Neural cell (in vitro differentiated cells): ENCODE measurements around the gene ZMAT3. TPM values are rescaled to one million over a fixed set of nuclear protein-coding genes. Genes with fewer than 3 reads are reported as not detected.

ENCODE experiments used
- H2AFZ ChIP-seq: fragments of 200-600, 300-800 bp; sonication (generic), shearing (Covaris generic); 2 replicates; pipeline ENCODE4 v1.6.0; 2014; ENCODE audit warnings: low read depth, mild to moderate bottlenecking, antibody characterized with exemption, low read length, moderate library complexity
- H3F3A ChIP-seq: fragments of 200-600 bp; shearing (Covaris generic); 2 replicates; pipeline ENCODE4 v1.6.1; 2016; ENCODE audit warnings: mild to moderate bottlenecking, moderate library complexity, mixed read lengths, antibody characterized with exemption, low read length; ENCODE audit not compliant: insufficient read depth, poor library complexity, severe bottlenecking
- H3K27ac ChIP-seq: fragments of 200-600, 300-800 bp; sonication (generic), shearing (Covaris generic); 2 replicates; pipeline ENCODE4 v1.5.1; 2014; ENCODE audit warnings: mild to moderate bottlenecking, low read length, moderate library complexity
- H3K27me3 ChIP-seq: fragments of 300-800, 200-600 bp; sonication (generic), shearing (Covaris generic); 2 replicates; pipeline ENCODE4 v1.6.0; 2014; ENCODE audit warnings: mild to moderate bottlenecking, low read depth, low read length, moderate library complexity; ENCODE audit not compliant: insufficient read depth
- H3K36me3 ChIP-seq: fragments of 300-800, 200-600 bp; sonication (generic), shearing (Covaris generic); 2 replicates; pipeline ENCODE4 v1.5.1; 2014; ENCODE audit warnings: mild to moderate bottlenecking, antibody characterized with exemption, low read length, moderate library complexity; ENCODE audit not compliant: insufficient read depth
- H3K4me2 ChIP-seq: fragments of 300-800, 200-600 bp; sonication (generic), shearing (Covaris generic); 2 replicates; pipeline ENCODE4 v1.6.0; 2014; ENCODE audit warnings: mild to moderate bottlenecking, low read length
- H3K4me3 ChIP-seq: fragments of 300-800, 200-600 bp; sonication (generic), shearing (Covaris generic); 2 replicates; pipeline ENCODE4 v1.5.1; 2014; ENCODE audit warnings: mild to moderate bottlenecking, low read length, moderate library complexity
- H3K79me2 ChIP-seq: fragments of 200-600 bp; shearing (Covaris generic); replicated peaks from 2 replicates; pipeline ENCODE4 v1.6.0; 2014; ENCODE audit warnings: mild to moderate bottlenecking, low read length, moderate library complexity; ENCODE audit not compliant: insufficient read depth
- H3K9ac ChIP-seq: fragments of 300-800, 200-600 bp; sonication (generic), shearing (Covaris generic); 2 replicates; pipeline ENCODE4 v1.6.1; 2016; ENCODE audit warnings: mild to moderate bottlenecking, low read length, mixed read lengths
- H3K9me2 ChIP-seq: fragments of 200-600 bp; shearing (Covaris generic); 2 replicates; pipeline ENCODE4 v1.6.1; 2016; ENCODE audit warnings: mild to moderate bottlenecking, low read length, mixed read lengths; ENCODE audit not compliant: insufficient read depth
- H3K9me3 ChIP-seq: fragments of 200-600, 300-800 bp; sonication (generic), shearing (Covaris generic); 2 replicates; pipeline ENCODE4 v1.6.1; 2016; ENCODE audit warnings: mild to moderate bottlenecking, mixed run types, low read length, moderate library complexity, mixed read lengths
- H4K20me1 ChIP-seq: fragments of 200-600 bp; shearing (Covaris generic); 2 replicates; pipeline ENCODE4 v1.6.1; 2016; ENCODE audit warnings: mild to moderate bottlenecking, mixed run types; ENCODE audit not compliant: insufficient read depth
- EP300 ChIP-seq: fragments of 450-650 bp; conservative IDR thresholded peaks from 2 replicates; pipeline ENCODE4 v1.6.1; 2014; ENCODE audit warnings: antibody characterized with exemption, mild to moderate bottlenecking, moderate library complexity; ENCODE audit not compliant: poor library complexity, severe bottlenecking
- EZH2 ChIP-seq: fragments of 200-600, 300-800 bp; shearing (Covaris generic), sonication (generic); IDR thresholded peaks from 2 replicates; pipeline ENCODE4 v1.6.1; 2014; ENCODE audit warnings: antibody characterized with exemption, low read length, borderline replicate concordance, mild to moderate bottlenecking; ENCODE audit not compliant: insufficient read depth, poor library complexity, severe bottlenecking
- MXI1 ChIP-seq: fragments of 450-650 bp; conservative IDR thresholded peaks from 2 replicates; pipeline ENCODE4 v1.6.1; 2014; ENCODE audit warnings: antibody characterized with exemption, mild to moderate bottlenecking; ENCODE audit not compliant: poor library complexity, severe bottlenecking
- POLR2AphosphoS5 ChIP-seq: IDR thresholded peaks from 2 replicates; pipeline ENCODE4 v1.6.1; 2012
- RAD21 ChIP-seq: fragments of 450-650 bp; conservative IDR thresholded peaks from 2 replicates; pipeline ENCODE4 v1.6.1; 2014; ENCODE audit warnings: antibody characterized with exemption, mild to moderate bottlenecking, moderate library complexity
- SMC3 ChIP-seq: fragments of 450-650 bp; conservative IDR thresholded peaks from 2 replicates; pipeline ENCODE4 v1.6.1; 2014; ENCODE audit warnings: antibody characterized with exemption, mild to moderate bottlenecking, moderate library complexity; ENCODE audit not compliant: poor library complexity
- TAF1 ChIP-seq: IDR thresholded peaks from 2 replicates; pipeline ENCODE4 v1.6.1; 2012; ENCODE audit warnings: low read depth
- polyA plus RNA-seq: library from polyadenylated mRNA; depleted of rRNA; stranded (reverse); fragments of >200 nt; gene quantifications from 2 replicates; pipeline ENCODE4 v1.2.3, GENCODE V29; 2014
- TF ChIP-seq, protein P1 (sequence below): fragments of 450-650 bp; IDR thresholded peaks from 2 replicates; pipeline ENCODE4 v1.5.1; 2014; ENCODE audit warnings: antibody characterized with exemption, mild to moderate bottlenecking, moderate library complexity; ENCODE audit not compliant: poor library complexity, severe bottlenecking
- TF ChIP-seq, protein P2 (sequence below): IDR thresholded peaks from 2 replicates; pipeline ENCODE4 v1.6.1; 2012; ENCODE audit warnings: borderline replicate concordance

ZMAT3 gene
- polyA plus RNA-seq, 1 donor from 2014 or later: 3.9 TPM

GRCh38 chr3:179027326-179027900 lies 44.2 kb downstream of the ZMAT3 start:
- Histone ChIP-seq H3K9me3 (no peaks in the 10 kb centered on the region), H4K20me1 (no peaks in the 10 kb centered on the region), H2AFZ (no peak overlapping the region), H3K27ac (no peak overlapping the region), H3K9me2 (no peaks in the 10 kb centered on the region), H3K4me3 (no peak overlapping the region), H3K27me3 (no peaks in the 10 kb centered on the region), H3K36me3 (no peaks in the 10 kb centered on the region), H3K9ac (no peak overlapping the region), H3F3A (no peaks in the 10 kb centered on the region), H3K79me2 (no peaks in the 10 kb centered on the region), H3K4me2 (no peak overlapping the region)
- TF ChIP-seq MXI1: no peak
- no peak for TF ChIP-seq RAD21
- TF ChIP-seq, protein P1, sequence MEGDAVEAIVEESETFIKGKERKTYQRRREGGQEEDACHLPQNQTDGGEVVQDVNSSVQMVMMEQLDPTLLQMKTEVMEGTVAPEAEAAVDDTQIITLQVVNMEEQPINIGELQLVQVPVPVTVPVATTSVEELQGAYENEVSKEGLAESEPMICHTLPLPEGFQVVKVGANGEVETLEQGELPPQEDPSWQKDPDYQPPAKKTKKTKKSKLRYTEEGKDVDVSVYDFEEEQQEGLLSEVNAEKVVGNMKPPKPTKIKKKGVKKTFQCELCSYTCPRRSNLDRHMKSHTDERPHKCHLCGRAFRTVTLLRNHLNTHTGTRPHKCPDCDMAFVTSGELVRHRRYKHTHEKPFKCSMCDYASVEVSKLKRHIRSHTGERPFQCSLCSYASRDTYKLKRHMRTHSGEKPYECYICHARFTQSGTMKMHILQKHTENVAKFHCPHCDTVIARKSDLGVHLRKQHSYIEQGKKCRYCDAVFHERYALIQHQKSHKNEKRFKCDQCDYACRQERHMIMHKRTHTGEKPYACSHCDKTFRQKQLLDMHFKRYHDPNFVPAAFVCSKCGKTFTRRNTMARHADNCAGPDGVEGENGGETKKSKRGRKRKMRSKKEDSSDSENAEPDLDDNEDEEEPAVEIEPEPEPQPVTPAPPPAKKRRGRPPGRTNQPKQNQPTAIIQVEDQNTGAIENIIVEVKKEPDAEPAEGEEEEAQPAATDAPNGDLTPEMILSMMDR: no peak
- TF ChIP-seq, protein P2, sequence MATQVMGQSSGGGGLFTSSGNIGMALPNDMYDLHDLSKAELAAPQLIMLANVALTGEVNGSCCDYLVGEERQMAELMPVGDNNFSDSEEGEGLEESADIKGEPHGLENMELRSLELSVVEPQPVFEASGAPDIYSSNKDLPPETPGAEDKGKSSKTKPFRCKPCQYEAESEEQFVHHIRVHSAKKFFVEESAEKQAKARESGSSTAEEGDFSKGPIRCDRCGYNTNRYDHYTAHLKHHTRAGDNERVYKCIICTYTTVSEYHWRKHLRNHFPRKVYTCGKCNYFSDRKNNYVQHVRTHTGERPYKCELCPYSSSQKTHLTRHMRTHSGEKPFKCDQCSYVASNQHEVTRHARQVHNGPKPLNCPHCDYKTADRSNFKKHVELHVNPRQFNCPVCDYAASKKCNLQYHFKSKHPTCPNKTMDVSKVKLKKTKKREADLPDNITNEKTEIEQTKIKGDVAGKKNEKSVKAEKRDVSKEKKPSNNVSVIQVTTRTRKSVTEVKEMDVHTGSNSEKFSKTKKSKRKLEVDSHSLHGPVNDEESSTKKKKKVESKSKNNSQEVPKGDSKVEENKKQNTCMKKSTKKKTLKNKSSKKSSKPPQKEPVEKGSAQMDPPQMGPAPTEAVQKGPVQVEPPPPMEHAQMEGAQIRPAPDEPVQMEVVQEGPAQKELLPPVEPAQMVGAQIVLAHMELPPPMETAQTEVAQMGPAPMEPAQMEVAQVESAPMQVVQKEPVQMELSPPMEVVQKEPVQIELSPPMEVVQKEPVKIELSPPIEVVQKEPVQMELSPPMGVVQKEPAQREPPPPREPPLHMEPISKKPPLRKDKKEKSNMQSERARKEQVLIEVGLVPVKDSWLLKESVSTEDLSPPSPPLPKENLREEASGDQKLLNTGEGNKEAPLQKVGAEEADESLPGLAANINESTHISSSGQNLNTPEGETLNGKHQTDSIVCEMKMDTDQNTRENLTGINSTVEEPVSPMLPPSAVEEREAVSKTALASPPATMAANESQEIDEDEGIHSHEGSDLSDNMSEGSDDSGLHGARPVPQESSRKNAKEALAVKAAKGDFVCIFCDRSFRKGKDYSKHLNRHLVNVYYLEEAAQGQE: no peak

DNA sequence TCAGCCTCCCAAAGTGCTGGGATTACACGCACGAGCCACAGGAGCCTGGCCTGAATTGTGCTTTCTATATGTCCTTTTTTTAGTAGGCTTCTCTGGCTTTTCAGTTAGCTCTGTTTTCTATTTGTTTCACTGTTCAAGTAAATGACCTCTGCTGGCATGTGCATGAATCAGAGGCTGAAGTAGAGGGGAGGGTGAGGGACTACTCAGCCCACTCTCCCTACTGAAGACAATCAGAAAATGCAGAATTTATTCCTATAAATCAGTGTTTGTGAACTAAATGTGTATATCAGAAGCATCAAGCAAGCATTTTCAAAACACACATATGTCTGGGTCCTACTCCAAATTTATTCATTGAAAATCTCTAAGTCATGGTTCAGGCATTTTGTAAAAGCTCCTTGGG lies 45.0 kb downstream of the ZMAT3 start:
- Histone ChIP-seq H3K9me2 (no peaks in the 10 kb centered on the region), H3K9ac (no peak overlapping the region), H3K9me3 (no peaks in the 10 kb centered on the region), H3K4me2 (no peak overlapping the region), H3K27ac (no peak overlapping the region), H3K4me3 (no peak overlapping the region), H2AFZ (no peak overlapping the region), H3F3A (no peaks in the 10 kb centered on the region), H3K79me2 (no peaks in the 10 kb centered on the region), H3K27me3 (no peaks in the 10 kb centered on the region), H3K36me3 (no peaks in the 10 kb centered on the region), H4K20me1 (no peaks in the 10 kb centered on the region)
- TF ChIP-seq POLR2AphosphoS5: no peak
- TF ChIP-seq, protein P2: no peak
- TF ChIP-seq, protein P1: no peak
- TF ChIP-seq MXI1: no peak
- TF ChIP-seq RAD21: no peak
- TF ChIP-seq SMC3: no peak
- TF ChIP-seq EZH2: no peak
- TF ChIP-seq TAF1: no peak
- no peak for TF ChIP-seq EP300
